Measurements from ENCODE around the gene PRKAG3.

The PRKAG3 gene

GRCh38 chr2:218823196-218823855 is 8.3 kb downstream of the PRKAG3 start:
- Histone ChIP-seq H3K36me3 (no peaks in the 10 kb centered on the region), H3K4me1 (no peaks in the 10 kb centered on the region), H3K27me3 (no peaks in the 10 kb centered on the region), H3K4me3 (ENCODE audit: low read depth, low read length) (no peak overlapping the region), H3K9me3 (no peaks in the 10 kb centered on the region)
- DNase-seq = no peak
- TF ChIP-seq, protein P1, sequence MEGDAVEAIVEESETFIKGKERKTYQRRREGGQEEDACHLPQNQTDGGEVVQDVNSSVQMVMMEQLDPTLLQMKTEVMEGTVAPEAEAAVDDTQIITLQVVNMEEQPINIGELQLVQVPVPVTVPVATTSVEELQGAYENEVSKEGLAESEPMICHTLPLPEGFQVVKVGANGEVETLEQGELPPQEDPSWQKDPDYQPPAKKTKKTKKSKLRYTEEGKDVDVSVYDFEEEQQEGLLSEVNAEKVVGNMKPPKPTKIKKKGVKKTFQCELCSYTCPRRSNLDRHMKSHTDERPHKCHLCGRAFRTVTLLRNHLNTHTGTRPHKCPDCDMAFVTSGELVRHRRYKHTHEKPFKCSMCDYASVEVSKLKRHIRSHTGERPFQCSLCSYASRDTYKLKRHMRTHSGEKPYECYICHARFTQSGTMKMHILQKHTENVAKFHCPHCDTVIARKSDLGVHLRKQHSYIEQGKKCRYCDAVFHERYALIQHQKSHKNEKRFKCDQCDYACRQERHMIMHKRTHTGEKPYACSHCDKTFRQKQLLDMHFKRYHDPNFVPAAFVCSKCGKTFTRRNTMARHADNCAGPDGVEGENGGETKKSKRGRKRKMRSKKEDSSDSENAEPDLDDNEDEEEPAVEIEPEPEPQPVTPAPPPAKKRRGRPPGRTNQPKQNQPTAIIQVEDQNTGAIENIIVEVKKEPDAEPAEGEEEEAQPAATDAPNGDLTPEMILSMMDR (IDR thresholded peaks at IDR 0.05; ENCODE audit: low read depth, low read length) = no peak

DNA sequence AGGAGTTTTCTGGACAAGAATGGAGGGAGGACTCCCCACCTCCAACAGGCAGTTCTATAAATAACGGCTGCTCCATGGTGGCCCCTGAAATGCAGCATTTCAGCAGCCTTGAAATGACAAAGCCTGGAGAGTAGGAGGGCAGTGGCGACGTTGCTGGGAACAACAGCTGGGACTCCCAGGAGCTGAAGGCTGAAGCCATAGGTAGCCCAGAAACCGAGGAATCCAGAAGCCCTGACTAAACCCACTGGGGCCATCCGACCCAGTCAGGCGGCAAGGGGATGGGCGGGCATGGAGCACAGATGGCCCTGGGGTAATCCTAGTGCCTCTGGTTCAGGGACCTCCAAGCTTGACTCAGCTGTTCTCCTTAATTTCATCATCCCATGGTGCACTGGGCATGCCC is 9.0 kb downstream of the PRKAG3 start:
- DNase-seq = no peak
- Histone ChIP-seq H3K4me3 (ENCODE audit: low read depth, low read length) (no peak overlapping the region), H3K9me3 (no peaks in the 10 kb centered on the region), H3K36me3 (no peaks in the 10 kb centered on the region), H3K4me1 (no peaks in the 10 kb centered on the region), H3K27me3 (no peaks in the 10 kb centered on the region)
- TF ChIP-seq, protein P1 (IDR thresholded peaks at IDR 0.05; ENCODE audit: low read depth, low read length) = no peak

- DNase-seq = no peak
- no peaks in the 10 kb centered on the region for H3K27me3 ChIP-seq
- H3K36me3 ChIP-seq = no peaks in the 10 kb centered on the region
- H3K9me3 ChIP-seq = no peaks in the 10 kb centered on the region
- H3K4me3 ChIP-seq (ENCODE audit: low read depth, low read length) = no peak overlapping the region
- no peaks in the 10 kb centered on the region for H3K4me1 ChIP-seq
- TF ChIP-seq, protein P1 (IDR thresholded peaks at IDR 0.05; ENCODE audit: low read depth, low read length) = no peak
Observed at GRCh38 chr2:218821605-218822211, 9.9 kb downstream of the PRKAG3 start.

DNA sequence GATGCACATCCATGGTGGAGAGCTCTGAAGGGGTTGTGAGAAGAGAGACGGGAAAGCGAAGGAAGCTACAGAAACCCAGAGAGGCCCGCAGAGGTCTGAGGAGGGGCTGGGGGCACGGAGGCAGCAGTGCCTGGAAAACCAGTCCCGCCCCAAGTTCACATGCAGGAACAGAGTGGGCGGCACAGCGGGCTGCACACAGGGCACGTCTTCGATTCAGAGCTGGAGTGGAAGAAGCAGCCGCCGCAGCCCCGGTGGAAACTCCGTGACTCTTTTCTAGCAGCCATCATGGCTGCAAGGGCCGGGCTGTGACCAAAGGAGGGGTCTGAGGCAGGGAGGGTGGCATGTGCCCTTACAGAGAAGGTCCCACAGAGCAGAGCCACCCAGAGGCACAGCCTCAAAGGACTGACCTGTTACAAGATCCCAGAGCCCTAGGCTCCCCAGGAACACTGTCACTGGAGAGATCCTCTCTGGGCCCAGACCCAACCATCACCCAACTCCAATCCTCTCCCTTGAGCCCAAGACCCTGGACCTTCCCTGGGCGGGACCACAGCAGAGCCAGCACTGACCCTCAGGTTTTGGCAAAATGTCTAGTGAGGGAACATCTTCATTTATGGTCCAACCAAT is 10.7 kb downstream of the PRKAG3 start:
- no peak for DNase-seq
- Histone ChIP-seq H3K4me3 (ENCODE audit: low read depth, low read length) (no peak overlapping the region), H3K9me3 (no peaks in the 10 kb centered on the region), H3K36me3 (no peaks in the 10 kb centered on the region), H3K27me3 (no peaks in the 10 kb centered on the region), H3K4me1 (no peaks in the 10 kb centered on the region)
- TF ChIP-seq, protein P1 (IDR thresholded peaks at IDR 0.05; ENCODE audit: low read depth, low read length) = no peak

- TF ChIP-seq, protein P1 (IDR thresholded peaks at IDR 0.05; ENCODE audit: low read depth, low read length) = no peak
- Histone ChIP-seq H3K27me3 (no peaks in the 10 kb centered on the region), H3K9me3 (no peaks in the 10 kb centered on the region), H3K4me1 (no peaks in the 10 kb centered on the region), H3K4me3 (ENCODE audit: low read depth, low read length) (no peak overlapping the region), H3K36me3 (no peaks in the 10 kb centered on the region)
- DNase-seq = no peak
Observed at GRCh38 chr2:218819093-218819492, 12.5 kb downstream of the PRKAG3 start.

- Histone ChIP-seq H3K36me3 (no peaks in the 10 kb centered on the region), H3K4me1 (no peaks in the 10 kb centered on the region), H3K4me3 (ENCODE audit: low read depth, low read length) (no peak overlapping the region), H3K9me3 (no peaks in the 10 kb centered on the region), H3K27me3 (no peaks in the 10 kb centered on the region)
- TF ChIP-seq, protein P1 (IDR thresholded peaks at IDR 0.05; ENCODE audit: low read depth, low read length) = no peak
- no peak for DNase-seq
Observed at GRCh38 chr2:218816561-218817011, 15.0 kb downstream of the PRKAG3 start.
